HG02759 (cell line): ENCODE results near the gene STPG4.

Experiments used
- ATAC-seq: cut with Tn5 transposase; IDR thresholded peaks from one replicate; pipeline ENCODE4 v1.9.1; 2021; ENCODE audit warnings: mild to moderate bottlenecking, moderate library complexity; ENCODE audit not compliant: unreplicated experiment

The STPG4 gene

DNA sequence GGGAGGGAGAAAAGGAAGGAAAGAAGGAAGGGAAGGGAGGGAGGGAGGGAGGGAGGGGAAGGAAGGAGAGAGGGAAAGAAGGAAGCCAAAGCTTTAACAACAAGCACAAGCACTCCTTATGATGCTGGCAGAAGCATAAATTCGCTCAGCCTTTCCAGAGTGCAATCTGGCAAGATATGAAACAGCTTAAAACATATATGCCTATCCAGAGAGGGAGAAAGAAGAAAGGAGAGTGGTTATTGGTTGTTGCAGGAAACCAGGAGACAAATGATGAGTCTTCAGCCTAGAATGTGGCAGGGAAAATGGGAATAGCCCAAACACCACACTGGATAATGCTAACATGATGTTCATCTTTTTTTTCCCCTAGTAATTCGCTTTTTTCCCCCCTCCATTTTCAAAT lies 64.0 kb downstream of the STPG4 start:
- ATAC-seq = no peak

DNA sequence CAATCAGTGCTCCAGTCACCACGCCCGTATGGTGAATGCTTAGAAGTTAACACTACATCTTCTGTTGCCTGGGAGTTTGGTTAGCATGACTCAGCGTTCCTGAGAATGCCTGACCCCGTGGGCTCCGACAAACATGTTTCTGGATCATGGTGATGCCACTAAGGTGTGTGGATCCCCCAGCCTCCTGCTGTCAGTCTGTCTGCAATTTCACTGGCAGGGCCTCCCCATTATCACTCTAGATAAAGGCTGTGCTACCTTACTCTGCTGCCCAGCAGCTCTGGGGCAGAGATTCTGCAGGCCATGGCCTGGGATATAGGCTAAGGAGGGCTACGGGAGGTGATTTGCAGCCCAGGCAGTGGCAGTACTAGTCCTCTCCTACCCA lies 66.0 kb downstream of the STPG4 start:
- ATAC-seq = no peak

DNA sequence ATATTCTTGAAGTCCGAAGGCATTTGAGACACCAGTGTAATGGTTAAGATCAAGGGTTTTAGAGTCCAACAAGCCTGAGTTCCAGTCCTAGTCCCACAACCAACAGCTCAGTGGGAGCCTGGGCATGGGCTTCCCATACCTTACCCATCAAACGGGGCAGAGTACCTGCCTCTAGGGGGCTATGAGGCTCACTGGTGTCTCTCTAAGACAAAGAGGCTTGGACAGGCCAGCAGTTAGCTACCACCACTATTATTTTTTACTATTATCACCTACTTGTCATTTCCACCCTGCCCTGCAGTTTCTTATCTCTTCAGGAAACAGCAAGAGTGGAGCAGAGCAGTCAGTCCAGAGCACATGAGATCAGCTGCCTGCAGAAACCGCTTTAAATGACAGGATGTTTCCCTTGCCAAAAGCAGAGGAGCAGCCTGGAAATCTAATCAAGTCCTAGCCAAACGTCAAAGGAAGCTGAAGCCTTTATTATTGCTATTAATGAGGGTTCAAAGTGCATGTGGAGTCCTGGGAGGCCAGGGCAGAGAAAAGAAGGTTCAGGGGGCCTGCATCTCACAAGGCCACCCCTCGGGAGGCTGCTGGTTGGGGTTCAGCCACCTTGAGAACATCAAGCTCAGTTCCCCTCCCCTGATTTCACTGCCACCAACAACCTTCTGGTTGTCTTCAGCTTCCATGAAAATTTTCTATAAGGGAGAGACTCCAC lies 66.6 kb downstream of the STPG4 start:
- no peak for ATAC-seq

DNA sequence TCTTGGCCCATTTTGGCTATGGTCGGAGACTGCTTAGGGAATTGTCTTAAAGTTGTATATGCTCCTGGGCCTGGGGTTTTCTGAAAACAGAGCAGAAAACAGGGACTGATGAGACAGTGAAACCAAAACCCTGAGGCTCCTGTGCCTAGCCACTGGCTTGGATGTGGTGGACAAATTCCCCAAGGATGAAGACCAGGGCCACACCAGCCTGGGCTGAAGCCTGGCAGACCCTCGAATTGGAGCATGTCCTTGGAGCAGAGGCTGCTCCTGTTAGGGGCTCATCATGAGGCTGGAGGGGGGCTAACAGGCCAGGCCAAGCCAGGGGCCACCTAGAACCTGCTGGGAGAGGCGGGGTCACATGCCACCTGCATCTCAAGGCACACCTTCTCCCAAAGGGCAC lies 68.1 kb downstream of the STPG4 start:
- ATAC-seq = no peak

DNA sequence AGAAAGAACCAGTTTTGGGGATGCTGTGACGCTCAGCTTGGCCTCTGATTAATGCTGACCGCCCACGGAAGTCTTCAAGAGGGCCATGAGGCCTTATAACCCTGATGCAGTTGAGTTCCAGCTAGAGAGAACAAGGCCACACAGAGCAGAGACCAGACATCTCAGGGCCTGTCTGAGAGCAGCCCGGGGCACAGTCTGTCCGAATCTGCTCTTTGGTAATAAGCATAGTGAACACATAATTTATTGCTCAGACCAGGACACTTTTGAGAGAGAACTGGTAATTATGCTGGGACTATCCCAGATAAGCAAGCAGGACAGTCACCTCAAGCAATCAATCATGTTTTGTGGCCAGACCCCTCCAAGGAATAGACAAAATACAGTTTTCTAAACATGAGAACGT lies 68.5 kb downstream of the STPG4 start:
- ATAC-seq = no peak

DNA sequence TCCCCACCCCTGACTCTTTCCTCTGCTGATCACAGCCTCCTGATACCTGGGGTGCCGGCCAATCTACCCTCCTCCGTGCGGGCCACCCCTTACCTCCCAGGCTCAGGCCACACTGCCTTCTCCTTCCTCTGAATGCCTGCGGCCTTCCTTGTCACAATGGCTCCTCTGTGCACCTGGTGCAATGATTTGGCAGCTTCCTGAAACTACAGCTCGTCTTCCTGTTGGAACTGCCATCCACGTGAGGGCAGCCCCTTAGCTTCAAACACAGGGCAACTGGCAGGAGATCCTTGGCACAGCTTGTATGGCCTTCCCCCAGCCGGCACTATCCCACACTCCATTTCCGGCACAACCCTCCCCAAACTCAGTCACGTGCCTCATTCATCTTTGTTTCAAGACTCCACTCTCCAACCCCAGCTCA lies 69.0 kb downstream of the STPG4 start:
- no peak for ATAC-seq

DNA sequence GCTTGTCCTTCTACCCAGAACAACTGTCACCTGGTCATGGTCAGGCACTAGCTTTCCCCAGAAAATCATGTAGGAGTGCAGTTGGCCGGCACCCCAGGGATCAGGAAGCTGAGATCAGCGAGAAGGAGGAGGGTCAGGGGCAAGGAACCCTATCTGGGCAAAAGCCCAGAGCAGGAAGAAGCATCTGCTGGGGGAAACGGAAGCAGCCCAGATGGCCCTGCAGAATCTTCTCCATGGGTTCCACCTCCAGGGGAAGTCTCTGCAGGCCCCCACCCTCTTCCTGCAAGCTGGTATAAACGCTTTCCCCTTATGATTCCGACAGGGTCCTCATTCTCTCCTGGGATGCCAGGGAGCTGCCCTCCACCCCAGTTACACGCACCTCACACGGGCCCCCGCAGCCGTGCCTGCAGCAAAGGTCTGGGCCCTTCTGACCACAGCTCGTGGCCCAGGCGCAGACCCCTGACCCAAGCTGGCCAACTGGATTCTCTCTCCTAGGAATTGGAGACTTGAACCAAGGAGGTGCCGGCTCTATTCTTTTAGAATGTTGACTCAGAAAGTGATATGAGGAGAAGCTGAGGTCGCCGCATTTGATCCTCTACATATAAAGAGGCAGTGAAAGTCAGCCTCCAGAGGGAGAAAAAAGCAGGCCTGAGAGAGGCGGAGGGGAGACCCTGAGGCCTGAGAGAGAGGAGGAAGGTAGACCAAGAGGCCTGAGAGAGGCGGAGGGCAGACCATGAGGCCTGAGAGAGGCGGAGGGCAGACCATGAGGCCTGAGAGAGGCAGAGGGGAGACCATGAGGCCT lies 71.0 kb downstream of the STPG4 start:
- ATAC-seq = no peak

DNA sequence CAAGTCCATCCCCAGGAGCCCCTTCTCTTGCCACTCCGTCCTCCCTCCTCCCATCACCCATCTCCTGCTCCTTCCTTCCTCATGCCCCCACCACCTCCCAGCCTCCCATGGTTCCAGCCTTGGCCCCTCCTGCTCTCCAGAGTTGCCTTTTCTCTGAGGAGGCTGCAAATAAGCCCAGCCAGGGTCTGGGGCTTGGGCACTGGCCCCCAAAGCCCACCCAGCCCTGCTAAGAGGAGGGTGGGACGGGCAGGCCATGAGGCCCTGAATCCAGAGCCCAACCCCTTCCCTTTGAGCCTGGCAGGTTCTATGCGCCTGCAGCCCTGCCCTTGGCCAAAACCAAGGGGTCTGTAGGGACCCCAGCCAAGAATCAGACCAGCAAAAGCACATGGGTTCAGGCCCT lies 71.6 kb downstream of the STPG4 start:
- ATAC-seq = no peak

DNA sequence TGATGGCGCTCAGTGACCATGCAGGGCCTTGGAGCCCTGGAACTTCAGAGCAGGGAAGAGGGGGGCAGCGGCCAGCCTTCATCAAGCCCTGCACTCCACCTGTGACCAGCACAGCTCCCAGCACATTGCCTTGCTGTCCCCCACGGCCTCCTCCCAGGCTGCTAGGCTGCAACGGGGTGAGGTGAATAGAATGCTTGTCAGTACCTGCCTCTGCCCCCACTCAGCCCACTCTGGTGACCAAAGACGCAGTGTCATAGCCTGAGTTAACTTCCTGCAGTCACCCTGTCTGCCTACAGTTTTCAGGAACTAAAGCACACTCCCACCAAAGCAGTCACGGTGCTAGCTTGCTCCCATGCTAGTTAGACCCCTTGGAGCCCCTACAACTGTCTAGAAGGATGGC lies 72.1 kb downstream of the STPG4 start:
- no peak for ATAC-seq

DNA sequence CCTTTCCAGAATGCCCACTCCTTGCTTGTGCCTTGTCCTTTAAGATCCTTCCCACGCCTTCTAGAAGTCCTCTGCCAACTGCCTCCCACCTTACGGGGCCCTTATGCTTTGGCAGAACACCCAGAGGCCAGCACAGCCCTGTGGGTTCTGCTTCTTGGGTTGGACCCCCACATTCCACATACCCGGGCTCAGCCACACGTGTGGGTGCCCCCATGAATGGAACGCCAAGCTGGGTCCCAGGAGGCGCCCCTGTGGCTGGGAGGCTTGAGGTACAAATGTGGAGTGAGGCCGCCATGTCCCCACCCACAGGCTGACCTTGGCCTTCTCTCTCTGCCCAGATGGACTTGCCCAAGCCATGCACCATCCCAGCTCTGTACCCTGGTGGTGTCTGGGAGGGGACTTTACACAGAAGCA lies 74.2 kb downstream of the STPG4 start:
- ATAC-seq = no peak

DNA sequence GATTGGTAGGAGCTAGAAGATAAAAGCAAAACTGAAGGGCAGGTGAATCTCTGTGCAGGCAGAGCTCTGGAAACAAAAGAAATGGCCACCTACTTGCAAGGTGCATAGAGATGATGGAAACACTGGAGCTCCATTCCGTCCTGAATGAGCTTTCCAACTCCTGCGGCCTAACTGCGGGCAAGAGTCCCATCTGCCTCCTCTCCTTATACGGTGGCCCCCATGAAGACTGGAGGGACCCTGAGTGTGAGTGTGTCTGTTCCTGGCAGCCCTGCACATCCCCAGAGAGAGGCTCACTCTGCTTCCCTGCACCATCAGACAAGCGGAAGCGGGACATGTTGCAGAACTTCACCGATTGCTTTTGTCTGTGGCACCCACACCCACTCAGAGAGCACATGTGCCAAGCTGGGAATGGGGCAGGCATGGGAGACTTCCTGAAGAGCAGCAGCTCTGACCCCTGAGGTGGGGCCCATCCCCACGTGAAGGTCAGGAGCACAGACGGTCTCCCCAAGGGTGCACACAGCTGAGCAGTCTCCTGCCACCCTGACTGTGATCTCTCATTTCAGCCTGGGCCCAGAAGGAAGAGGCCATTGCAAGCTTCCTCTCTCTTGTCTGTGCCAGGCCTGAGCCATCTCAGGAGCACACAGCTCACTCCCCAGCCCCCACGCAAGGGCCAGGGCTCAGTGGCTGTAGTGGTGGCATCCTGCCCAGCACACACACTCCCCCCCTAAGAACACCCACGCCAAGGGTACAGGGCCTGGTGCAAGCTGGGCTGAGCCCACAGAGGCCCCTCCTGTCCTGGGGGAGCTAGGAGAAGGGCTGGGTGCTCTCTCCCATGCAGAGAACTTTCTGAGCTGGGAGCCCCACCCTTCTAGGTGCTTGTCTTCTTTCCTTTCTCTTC lies 75.3 kb downstream of the STPG4 start:
- no peak for ATAC-seq

DNA sequence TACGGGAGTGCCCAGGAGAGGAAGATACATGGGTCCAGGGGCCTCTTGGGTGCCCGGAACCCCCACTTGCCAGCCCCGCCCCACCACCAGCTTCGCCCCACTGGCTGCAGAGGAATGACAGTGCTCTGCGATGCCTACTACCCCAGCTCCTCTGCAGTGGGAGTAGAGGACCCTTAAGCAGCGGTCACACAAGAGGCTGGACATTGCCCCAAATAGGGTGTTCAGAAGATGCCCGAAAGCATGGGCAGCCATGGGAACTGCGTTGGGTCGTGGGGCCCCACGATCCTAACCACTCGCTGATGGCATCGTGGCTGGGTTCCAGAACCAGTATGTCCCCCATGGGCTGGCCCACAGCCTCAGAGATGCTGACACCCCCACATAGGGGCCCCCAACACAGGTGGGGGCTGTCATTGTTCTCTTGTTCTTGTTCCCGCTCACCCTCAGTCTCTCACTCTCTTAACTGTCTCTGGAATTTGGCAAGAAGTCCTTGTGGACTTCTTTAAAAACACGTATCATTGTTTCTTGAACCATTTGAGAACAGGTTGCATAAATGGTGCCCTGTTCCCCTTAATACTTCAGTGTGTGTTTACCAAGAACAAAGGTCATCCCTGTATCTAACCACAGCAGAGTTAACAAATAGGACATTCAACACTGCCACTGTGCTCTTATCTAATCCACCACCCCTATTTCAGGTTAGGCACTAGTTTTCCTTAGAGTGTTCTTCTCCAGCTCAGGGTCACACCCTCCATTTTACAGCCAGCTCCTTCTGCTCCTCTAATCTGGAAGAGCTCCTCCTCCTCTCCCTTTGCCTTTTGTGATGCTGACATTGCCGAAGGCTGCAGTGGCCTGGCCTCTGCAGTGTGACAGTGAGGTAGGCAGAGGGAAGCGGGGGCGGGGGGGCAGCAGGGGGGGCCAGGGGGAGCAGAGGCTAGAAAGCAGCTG lies 76.3 kb downstream of the STPG4 start:
- ATAC-seq = no peak

DNA sequence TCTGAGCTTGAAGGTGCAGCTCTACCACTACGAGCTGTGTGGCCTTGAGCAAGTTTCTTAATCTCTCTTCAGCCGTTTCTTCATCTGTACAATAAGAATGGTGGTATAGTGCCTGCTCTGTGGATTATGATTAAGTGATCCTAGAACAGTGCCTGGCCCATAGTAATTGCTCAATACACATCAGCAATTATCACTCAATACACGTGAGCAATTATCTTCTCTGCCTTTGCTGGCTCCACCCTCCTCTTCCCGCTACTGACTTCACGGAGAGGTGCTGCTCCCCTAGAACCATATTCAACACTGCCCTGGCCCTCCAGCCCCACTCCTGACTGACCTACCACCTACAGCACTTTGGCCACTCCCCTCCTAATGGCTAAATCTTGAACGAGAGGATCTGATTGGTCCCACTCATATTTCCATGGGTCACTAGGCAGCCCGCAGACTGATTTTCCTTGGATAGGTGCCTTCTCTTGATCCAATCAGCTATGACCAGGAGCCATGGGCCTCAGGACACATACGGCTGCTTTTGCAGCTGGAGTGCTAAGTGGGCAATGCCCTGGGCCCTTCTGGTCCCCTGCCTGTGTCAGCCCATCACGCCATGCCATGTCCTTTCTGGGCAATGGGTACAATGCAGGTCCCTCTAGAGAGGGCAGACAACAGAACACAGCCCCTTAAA lies 77.5 kb downstream of the STPG4 start:
- ATAC-seq = no peak

DNA sequence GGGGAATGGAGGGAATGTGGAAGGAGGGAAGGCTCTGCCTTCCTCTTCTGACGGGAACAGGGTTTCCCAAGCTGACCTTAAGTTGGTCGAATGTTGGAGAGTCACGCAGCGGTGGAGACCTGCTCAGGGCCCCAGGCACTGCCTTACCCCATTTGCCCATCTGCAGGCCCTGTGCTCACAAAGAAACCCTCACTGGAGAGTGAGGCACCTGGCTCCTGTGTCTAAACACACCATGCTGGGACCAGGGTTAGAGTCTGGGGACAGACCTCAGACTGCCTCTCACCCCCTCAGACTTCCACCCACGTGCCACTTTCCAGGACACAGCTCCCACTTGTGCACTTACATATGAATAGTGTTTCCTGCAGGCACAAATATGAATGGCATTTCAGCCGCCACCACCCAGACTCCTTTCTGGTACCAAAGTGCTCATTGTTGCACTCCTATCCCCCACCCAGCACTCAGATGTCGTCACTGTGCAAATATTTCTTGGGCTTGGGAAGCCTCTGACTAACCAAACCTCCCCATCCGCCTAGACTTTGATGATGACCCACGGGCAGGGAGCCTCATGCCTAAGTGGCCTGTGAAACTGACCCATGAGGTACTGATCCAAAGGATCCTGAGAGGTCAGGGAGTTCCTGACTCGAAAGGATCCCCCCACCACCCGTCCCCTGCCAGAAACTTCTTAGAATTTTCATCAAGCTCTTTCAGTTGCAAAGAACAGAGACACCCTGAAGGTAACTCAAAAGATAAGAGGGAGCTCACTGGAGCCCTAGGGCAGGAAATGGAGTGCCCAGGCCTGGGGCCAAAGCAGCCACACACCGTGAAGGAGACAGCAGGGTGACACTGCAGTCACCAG lies 78.3 kb downstream of the STPG4 start:
- ATAC-seq = no peak

DNA sequence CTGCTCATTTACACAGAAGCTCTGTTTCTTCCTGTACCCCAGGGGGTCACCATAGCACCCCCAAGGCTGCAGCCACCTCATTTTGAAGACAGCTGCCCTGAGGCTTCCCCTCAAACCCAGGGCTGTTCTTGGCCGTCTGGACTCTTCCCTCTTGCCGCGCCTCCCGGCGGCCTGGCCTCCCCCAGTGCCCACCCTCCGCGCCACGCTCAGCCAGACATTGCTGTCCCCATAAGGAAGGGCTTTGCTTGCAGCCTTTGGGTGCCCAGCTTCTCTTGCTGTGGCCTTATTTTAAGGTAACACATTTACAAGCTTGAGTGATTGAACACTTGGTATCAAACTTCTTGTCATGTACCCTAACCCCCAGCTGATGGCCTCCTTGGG lies 79.0 kb downstream of the STPG4 start:
- ATAC-seq = no peak

DNA sequence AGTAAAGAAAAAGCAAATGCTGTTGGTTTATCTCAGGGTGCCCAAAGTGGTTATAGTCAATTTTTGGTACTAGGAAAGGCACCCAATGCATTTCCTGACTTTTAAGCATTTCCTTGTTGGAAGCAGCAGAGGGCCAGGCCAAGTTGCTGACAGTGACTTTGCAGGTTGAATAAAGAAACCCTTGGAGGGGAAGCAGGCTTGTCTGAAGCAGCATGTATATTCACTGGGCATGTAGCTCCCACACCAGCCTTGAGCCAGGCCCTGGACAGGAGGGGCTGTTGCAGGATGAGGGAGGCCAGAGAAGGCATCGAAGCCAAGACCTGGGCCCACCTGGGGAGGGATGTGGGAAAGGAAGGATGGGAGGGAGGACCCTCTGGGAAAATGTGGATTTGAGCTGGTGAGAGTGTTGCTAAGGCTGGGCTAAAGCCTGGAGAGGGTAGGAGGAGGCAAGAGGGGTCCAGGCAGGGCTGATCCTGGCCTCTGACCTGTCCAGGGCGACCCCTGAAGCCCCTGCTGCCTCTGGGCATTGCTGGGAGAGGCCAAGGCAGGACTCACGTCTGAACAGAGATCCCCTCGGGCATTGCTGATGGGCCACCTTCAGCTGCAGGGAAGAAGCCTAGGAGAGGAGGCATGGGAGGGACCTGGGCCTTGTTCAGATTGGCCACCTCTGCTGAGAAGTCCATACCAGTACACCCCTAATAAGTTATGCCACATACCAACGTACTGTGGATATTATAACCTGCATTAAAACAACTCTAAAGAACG lies 79.6 kb downstream of the STPG4 start:
- ATAC-seq = no peak

DNA sequence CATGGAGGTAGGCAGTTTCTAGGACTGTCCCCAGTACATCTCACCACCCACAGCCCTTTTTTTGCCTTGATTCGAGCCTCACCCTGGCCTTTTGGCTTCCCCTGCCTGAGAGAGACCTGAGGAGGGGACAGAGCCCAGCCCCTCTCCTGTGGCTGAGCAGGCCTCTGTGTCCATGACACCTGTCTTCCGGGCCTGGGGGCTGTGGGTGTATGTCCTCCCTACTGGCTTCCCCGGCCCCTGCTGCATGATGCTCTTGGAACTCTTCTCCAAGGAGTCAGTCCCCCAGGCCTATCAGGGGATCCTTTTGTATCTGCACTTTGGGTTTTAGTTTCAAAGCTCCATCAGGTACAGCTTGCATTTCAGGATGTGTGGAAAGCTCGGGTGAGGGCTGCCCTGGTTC lies 80.4 kb downstream of the STPG4 start:
- no peak for ATAC-seq

DNA sequence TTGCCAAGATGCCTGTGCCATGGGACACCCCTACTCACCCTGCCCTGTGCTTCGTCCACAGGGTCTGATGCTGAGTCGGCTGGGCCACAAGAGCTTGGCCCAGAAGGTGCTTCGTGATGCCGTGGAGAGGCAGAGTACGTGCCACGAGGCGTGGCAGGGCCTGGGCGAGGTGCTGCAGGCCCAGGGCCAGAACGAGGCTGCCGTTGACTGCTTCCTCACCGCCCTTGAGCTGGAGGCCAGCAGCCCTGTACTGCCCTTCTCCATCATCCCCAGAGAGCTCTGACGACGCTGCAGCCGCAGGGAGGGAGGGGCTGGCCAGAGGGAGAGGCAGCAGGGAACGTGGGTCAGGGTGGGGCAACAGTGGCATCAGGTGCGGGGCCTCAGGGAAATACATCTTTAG lies 81.5 kb downstream of the STPG4 start:
- no peak for ATAC-seq
